Activated gamma-delta T cell (primary cell): ENCODE data around the gene LRRC56.
A peak's percentile ranks its signal among the peaks of the same experiment; 100 is the strongest.
"Not testable (repeated sequence)": the region's sequence is repeated elsewhere in the genome, so short reads cannot be mapped to it uniquely, and the experiment has no call there.

Experiments
- DNase-seq: peaks from one replicate; lab custom pipeline; 2025; lab: John Stamatoyannopoulos, UW

The LRRC56 gene

DNA sequence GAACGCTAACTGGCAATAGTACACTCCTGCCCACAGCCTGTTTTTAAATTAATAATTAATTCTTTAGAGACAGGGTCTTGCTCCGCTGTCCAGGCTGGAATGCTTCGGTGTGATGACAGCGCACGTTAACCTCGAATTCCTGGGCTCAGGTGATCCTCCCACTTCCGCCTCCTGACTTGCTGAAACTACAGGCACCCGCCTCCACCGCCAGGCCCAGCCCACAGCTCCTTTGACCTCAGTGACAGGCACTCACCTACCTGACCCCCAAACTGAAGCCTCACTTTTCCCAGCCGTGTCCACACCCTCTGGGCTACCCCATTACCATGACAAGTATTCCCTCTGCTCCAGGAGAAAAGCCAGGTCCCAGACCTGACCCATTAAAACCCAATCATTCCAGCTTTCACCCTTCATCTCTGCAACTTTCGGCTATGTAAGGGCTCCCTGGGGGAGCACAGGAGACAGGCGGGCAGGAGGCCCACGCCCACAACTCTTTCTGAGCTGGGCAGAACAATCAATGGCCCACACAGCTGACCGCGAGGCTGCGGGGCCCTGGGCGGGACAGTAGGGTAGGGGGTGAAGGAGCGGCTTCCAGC is 22.5 kb downstream of the LRRC56 start:
- DNase-seq: no peak

DNA sequence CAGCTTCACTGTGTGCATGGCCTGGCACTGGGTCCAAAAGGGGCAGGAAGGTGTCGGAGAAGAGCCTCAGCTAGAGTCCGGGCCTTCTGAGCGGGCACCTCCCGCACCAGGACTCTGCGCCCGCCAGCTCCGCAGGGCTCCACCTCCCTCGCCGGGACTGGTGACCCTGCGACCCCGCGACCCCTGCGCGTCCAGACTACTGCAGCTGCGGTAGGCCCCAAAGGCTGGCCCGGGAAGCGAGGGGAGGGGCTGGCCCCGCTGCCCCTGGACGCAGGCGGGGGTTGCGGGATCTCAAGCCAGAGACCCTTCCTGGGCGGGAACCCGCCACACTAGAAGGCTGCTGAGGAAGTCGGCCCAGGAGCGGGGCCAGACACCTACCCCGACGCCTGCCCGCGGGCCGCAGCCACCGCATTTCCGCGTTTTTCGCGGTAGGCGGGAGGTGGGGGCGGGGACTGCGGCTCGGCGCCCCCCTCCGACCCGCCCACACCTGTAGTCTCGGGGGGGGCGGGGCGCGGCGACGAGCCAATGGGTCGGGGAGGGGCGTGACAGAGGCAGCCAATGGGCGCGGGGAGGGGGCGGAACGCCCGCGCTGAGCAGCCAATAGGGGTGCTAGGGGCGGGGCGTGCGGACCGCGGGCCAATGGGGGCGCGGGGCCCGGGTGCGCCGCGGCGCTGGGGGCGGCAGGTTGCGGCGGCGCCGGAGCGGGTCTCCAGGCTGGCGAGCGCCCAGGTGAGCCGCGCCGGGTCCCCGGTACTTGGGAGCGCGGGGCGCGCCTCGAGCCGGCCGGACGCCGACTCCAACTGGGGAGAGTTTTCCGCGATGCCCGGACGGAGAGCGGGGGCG is 23.2 kb downstream of the LRRC56 start, which contains the start of the genes LMNTD2 and RASSF7:
TSS of gene LMNTD2 (minus strand) at position 434 of the 843 bp plus-strand sequence. CDS start at position 412, 22 bp downstream.
TSS of gene RASSF7 (plus strand) at position 666 of the 843 bp plus-strand sequence. CDS start 799 bp downstream, outside the sequence.
- peak; percentile 91 for DNase-seq

DNA sequence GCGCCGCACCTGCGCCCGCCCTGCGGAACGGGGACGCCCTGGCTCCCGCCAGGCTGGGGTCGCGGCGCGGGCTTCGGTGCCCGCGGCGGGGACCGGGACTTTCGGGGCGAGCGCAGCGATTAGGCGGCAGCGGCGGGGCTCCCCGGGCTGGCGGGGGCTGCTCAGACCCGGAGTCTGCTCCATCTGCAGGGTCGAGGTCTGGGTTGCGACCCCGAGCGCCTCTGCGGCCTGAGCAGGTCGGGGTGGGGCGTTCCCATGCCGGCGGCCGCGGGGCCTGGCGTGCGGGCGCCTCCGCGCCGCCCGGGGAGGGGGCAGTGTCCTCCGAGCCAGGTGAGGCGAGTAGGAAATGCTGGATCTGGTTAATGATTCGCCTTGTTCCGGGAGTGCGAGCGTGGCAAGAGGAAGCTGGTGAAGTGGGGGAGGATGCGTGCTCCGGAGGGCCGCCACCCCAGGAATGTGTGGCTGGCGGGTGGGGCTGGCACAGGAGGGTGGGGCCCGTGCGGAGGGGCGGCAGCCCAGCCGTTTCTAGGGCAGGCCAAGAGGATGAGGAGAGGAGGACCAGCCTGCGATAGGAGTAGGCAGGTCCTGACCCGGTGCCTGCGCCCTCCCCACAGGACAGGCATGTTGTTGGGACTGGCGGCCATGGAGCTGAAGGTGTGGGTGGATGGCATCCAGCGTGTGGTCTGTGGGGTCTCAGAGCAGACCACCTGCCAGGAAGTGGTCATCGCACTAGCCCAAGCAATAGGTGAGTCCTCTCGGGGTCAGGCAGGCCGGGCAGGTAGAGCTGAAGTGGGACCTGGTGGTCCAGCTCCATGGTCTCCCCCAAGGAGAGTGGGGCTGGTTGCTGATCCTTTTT is 24.0 kb downstream of the LRRC56 start:
- DNase-seq: no peak

GRCh38 chr11:562046-562645 is 24.8 kb downstream of the LRRC56 start:
- no peak for DNase-seq

- DNase-seq: no peak
Observed at GRCh38 chr11:563066-563811, 25.9 kb downstream of the LRRC56 start.

DNA sequence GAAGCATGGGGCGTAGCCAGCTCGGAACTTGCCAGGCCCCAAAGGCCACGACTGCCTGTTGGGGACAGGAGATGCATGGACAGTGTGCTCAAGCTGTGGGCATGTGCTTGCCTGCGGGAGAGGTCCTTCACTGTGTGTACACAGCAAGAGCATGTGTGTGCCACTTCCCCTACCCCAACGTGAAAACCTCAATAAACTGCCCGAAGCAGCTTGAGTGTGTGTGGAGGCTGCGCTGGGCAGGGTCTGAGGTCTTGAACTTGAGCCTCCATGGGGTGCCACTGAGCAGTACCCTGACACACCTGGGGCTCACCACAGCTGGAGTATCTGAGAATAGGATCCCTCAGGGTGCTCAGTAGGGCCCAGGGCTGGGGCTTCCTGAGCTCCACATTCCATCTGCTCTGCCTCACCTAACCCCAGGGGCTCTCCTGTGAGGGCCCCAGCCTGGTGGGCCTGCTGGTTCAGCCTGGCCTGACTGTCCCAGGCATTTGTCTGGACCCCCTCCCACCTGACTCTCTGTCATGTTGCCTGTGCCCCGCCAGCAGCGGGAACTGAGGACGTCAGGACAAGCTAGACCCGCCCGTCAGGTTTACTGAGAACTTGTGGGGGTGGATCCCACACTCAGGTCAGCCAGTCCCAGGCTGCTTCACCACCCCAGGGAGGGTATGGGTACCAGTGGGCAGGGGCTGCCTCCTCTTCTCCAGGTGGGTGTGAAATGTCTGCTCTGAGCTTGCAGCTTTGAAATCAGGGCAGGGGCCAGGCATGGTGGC is 26.7 kb downstream of the LRRC56 start:
- no peak for DNase-seq

DNA sequence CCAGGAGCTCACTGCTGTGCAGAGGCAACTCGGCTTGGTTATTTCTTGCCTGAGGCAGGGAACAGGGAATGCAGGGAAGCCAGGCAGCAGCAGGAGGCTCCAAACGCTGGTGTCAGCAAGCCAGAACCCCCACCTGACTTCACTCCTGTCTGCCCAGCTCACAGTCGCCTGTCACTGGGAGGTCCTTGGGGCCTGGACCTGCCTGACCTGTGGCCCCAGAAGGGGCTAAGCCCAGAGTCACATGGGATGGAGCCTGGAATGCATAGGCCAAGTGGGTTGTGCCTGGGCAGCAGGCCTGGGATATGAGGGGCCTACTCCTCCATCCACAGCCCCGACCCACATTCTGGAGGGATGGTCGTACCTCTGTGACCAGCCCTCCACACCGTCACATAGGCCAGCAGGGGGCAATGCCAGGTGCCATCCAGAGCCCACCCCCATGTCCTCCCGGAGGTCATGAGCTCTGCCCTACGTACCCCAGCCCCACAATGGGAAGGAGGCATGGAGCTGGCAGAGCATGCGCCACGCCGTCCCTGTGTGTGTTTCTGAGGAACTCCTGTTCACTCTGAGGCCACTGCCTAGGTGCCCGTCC is 28.7 kb downstream of the LRRC56 start:
- no peak for DNase-seq

- no peak for DNase-seq
Observed at GRCh38 chr11:567011-567628, 29.8 kb downstream of the LRRC56 start.

- DNase-seq: no peak
Observed at GRCh38 chr11:567629-568292, 30.4 kb downstream of the LRRC56 start.

GRCh38 chr11:568306-569157 is 31.2 kb downstream of the LRRC56 start:
- DNase-seq: peak; percentile 96

DNA sequence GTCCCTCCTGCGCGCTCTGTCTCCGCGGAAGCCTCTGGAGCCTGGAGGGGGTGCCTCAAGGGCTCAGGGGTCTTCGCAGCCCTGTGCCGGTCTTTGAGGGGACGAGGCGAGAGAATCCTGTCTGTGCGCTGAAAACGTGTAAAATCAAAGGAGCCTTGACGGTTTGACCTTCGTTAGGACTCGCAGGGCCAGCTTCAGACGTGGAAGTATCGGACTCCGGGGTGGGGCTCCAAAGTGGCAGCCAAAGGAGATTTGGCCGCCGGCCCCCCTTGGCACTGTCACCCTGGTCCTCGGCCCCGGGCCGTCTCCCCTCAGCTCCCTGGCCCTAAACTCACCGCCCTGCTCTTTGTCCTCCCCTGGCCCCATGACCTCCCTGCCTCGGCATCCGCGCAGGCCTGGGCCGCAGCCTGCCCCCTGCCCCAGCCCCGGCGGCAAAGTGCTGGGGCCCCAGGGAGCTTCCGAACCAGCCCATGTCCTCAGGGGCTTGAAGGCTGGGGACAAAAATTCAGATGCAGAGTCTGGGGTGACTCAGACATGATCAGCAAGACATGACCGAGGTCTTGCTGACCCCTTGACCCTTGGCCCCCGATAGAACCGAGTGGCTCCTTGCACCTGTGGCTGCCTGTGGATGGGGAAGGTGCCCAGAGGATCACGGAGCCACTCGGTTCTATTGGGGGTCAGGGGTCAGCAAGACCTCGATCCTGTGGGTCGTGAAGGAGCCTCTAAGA is 32.0 kb downstream of the LRRC56 start:
- DNase-seq: no peak

DNA sequence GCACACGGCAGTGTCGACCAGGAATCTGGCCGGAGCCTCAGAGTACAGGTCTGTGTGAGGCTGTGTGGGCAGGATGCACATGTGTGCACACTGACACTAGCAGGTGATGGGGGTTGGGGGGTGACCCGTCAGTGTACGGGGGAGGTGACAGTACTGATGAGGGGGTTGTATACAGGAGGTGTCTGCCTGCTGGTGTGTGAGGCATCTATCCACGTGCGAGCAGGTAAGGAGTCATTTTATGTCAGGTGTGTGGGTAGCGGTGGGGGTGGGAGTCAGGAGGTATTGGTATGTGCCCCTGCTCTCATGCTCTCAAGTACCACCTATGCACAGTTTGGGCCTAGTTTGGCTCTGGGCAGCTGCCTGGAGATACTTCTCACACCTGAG is 34.5 kb downstream of the LRRC56 start:
- DNase-seq: no peak

GRCh38 chr11:573146-573759 is 35.9 kb downstream of the LRRC56 start:
- DNase-seq: no peak

- not testable (repeated sequence) for DNase-seq
Observed at GRCh38 chr11:574031-574570, 36.8 kb downstream of the LRRC56 start.

DNA sequence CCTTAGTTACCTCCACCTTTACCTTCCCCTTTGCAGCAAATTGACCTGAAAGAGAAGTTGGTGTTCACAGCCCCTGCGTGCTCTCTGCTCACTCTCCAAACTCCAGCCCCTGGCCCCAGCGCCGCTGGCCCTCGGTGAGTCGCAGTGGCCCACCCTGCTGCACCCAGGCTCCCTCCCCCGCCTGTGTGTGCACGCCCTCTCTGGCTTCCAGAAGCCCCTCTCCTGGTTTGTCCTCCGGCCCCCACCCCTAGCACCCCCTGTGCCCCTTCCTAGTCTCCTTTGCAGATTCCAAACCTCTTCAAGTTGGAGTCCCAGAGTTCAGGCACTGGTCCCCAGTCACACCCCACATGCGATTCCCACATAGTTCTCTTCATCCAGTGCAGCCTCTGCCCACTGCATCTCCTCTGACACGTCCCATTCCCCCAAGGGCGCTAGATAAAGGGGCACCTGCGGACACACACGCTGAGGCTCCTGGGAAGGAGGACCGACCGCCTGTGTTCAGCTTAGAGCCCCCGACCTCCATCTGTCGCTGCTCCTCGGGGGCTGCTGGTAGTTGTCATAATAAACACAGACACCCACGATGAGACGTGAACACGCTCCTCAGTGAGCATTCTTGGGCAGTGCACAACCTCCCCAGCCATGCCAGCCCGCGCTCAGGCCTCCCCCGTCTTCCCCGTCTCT is 37.4 kb downstream of the LRRC56 start:
- no peak for DNase-seq
